Esophagus mucosa (tissue), 1 donor: Measurements from ENCODE around the gene CEBPE. TPM values are rescaled to one million over a fixed set of nuclear protein-coding genes. Genes with fewer than 3 reads are reported as not detected.
A peak's percentile ranks its signal among the peaks of the same experiment; 100 is the strongest.

Experiments
- ATAC-seq: fragments of 200-7000 bp; cut with Tn5 transposase; one replicate; pipeline ENCODE4 v1.9.1; 2020
- total RNA-seq: library from RNA; stranded (reverse); gene quantifications from one replicate; pipeline ENCODE4 v1.2.4, GENCODE V29; 2023
- donor health status: DM: yes; HTN: yes; CAD: no.

CEBPE gene
- total RNA-seq, 1 donor from 2014 or later, result not detected

GRCh38 chr14:23101986-23102625 lies 16.9 kb downstream of the CEBPE start:
- ATAC-seq, result no peak

DNA sequence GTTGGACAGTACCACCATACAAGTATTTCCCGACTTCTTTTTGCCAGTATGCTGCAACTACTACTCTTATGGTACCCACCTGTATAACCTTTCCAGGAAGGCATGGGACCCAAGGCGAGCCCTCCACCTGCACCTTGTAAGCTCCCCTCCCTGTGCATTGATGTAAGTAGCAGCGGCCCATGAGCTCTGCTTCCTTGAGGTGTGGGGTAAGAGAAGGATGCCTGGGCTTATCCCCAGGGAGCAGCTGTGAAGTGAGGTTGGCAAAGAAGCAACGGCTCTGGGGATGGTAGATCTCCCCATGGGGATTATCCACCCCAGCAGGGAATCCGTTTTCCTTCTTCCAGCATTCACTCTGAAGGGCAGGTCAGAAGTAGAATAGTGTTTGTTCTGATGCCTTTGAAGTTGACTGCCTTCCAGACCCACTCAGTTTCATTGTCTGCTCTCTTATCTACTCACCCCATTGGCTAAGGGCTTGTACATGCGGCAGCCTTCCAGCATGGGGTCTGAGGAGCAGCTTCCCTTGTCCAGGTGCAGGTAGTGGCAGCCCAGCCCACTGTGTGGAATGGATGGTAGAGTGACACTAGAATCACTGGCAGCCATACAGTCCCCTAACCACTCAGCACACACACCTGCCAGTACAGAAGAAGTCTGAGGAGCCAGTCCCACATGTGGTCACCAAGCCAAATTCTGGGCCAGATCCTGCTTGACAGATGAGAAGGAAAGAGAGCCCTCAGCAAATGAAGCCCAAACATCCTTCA lies 17.7 kb downstream of the CEBPE start:
- ATAC-seq, result peak; percentile 29

DNA sequence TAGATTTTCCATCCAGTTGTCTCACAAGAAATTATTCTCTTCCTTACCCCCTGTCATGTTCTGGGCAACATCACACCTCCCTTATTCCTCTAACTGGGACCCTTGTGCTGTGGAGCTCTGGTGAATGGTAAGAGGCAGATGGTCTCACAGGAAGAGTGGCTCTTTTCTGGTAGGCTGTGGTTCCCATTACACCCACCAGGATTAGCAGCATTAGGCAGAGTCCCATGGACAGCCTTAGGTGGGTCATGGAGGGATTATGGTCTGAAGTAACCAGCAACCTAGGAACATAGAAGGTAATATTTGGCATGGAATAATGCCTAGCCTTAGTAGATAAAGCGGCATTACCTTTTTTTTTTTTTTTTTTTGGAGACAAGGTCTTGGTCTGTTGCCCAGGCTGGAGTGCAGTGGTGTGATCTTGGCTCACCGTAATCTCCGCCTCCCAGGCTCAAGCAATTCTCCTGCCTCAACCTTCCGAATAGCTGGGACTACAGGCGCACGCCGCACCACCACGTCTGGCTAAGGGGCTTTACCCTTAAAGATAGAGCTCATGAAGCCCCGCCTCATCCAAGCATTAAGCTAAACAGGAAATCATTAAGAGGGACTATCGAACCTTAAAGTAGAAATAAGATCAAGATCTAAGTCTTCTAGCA lies 19.7 kb downstream of the CEBPE start:
- no peak for ATAC-seq

- no peak for ATAC-seq
These were observed 21.3 kb downstream of the CEBPE start for GRCh38 chr14:23097786-23098185.

DNA sequence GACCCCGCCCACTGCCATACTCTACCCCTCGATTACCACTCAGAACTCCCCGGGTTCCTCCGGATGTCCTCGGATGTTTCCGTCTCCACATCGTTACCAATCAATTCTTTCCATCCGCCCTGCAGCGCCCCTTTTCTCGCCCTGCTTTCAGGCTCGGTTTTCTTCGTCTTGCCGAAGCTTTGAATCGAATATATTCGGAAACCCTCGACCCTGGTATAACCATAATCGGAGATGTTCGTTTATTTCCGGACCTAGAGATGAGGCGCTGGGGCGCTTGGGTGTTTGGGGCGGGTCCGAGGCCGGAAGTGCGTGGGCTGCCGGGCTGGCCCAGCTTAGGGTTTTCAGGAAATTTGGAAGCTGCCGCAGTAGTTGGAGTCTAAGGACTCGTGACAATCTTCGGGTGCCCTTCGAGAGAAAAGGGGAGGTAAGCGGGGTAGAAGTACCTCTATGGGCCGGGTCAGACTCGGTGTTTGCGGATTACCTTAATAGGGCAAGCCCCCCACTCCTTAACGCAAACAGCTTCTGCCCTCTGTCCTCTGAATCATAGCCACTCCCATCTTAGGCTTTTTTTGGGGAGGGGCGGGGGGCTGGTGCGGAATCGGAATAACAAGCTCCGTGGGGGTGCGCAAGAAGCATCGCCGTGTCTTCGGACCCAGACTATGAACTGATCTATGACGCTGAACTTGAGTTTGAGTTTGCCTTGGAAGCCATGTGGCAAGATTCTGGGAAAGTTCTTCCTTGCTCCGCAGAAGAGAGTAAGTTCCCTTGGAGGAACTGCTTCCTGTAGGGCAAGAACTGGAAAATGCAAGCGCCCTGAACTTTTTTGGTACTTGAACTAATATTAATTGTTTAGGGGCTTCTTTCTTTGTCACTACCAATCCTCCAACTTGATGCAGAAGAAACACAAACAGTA lies 23.6 kb downstream of the CEBPE start, which contains the start of gene C14orf119:
TSS of gene C14orf119 (plus strand) at position 310 of the 913 bp plus-strand sequence. CDS start 2,154 bp downstream, outside the sequence.
- peak; percentile 97 for ATAC-seq

DNA sequence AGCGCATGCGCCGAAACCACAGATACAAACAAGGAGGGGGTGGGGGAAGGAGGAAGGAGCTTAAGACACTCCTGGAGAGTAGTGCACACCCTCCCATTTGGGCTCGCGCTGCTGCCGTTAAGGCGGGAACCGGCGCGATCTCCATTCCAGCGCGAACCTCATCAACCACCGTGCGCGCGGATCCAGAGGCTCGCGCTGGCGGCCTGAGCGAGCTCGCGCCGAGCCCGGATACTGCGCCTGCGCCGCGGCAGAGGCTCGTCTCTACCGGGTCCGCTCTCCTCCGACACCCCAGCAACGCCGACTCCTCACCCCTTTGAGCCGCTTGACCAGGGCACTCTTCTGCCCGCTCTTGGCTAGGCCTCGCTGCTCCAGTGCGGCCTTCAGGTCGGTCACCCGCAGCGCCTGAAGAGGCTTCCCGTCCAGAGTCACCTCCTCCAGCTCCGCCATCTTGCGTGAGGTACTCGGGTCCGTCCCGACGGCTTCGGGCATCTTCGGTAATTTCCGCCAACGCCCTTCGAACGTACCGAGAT lies 24.3 kb downstream of the CEBPE start, which contains the start of gene ACIN1:
TSS of gene ACIN1 (minus strand) at position 471 of the 530 bp plus-strand sequence. CDS start at position 447, 24 bp downstream.
- peak; percentile 64 for ATAC-seq

DNA sequence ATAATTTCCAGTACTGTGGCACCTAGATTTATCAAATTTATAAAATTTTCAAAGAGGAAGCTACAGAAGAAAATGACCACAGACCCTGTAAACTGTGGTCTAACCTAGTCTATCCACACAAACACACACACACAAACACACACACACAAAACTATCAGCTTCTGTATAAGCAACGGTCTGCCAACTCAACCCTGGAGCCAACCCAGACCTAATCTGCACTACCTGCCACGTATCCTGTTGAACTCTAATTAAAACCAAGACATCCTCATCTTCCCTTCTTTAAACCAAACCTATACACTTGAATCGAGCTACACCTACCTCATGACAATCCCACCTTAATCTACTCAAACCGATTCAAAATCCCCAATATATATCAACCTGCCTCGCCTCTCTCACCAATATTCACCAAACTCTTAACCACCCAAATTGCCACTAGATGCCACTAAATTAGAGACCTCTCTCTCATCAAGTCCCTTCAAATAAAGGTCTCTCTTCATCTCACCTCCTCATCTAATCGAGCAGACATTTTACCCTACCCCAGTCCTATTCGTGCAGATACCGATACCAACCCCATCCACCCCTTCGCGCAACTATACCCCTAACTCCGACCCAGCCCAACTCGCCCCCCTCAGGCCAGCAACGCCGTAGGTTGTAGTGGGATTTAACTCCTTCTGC lies 24.9 kb downstream of the CEBPE start:
- ATAC-seq, result no peak

- no peak for ATAC-seq
These were observed 25.5 kb downstream of the CEBPE start for GRCh38 chr14:23093526-23093925.

DNA sequence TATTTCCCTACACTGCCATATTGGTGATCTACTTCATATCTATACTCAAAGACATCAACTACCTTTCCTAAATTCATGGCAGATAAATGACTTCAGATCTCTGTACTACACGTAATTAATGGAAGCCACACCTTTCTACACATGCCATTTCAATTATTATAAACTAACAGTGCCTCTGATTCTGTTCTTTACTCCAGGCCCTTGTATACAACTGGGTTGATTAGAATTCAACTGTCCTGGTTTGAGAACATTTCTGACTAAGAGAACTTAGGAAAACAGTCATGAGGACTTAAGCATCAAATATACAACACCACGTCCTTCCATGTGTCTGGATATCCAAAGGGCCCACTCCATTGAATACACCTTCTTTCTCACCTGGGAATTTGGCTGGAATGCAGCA lies 26.0 kb downstream of the CEBPE start:
- ATAC-seq, result no peak

DNA sequence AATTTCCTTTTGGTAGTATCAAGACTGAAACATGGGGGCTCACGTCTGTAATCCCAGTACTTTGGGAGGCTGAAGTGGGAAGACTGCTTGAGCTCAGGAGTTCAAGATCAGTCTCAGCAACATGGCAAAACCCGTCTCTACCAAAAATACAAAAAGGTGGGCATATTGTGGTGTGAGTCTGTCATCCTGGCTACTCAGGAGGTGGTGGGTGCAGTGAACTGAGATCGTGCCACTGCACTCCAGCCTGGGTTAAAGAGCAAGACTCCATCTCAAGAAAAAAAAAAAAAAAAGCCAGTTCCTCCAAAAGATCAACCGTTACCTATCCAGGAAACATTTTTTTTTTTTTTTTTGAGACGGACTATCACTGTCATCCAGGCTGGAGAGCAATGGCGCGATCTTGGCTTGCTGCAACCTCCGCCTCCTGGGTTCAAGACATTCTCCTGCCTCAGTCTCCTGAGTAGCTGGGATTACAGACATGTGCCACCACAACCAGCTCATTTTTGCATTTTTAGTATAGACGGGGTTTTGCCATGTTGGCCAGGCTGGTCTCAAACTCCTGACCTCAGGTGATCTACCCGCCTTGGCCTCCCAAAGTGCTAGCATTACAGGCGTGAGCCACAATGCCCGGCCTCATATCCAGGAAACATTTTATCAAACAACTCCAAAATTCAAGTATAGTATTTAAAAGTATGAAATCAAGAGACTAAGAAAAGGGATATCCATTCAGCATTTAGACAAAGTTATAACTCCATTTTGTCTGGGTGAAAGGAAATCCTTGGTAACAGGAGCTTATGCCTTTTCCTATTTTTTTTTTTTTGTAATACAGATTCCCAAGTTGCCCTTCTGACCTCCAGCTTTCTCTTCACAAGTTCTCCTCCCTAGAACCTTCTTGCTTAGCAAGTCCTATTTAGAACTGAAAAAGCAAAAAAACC lies 27.5 kb downstream of the CEBPE start:
- ATAC-seq, result no peak

- no peak for ATAC-seq
These were observed 28.8 kb downstream of the CEBPE start for GRCh38 chr14:23090254-23090636.

- ATAC-seq, result no peak
These were observed 29.4 kb downstream of the CEBPE start for GRCh38 chr14:23089498-23090253.

- ATAC-seq, result no peak
These were observed 32.5 kb downstream of the CEBPE start for GRCh38 chr14:23086565-23086964.

DNA sequence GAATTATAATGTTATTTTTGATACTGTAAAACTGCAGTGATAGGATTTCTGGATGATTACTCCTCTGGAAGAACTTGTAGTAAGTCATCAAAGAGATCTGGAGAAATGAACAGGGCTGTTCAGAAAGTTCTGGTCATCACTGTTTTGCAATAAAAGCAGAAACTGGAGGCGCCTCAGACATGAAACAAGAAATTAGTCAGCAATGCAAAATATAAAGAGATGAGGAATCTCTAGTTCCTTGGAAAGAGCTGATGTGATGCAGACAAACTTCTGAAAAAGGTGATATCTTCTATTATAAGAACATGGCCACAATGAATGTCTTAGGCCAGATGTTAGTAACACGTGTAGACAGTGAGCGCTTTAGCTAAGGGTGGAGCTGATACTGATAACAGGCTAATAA lies 33.6 kb downstream of the CEBPE start:
- no peak for ATAC-seq

GRCh38 chr14:23080474-23080873 lies 38.6 kb downstream of the CEBPE start:
- no peak for ATAC-seq

GRCh38 chr14:23079716-23080115 lies 39.3 kb downstream of the CEBPE start:
- no peak for ATAC-seq

GRCh38 chr14:23078692-23079116 lies 40.4 kb downstream of the CEBPE start:
- peak; percentile 97 for ATAC-seq

- no peak for ATAC-seq
These were observed 41.1 kb downstream of the CEBPE start for GRCh38 chr14:23077962-23078361.

- no peak for ATAC-seq
These were observed 42.2 kb downstream of the CEBPE start for GRCh38 chr14:23076785-23077408.
